ENCODE data around the gene TRERF1. TPM values are rescaled to one million over a fixed set of nuclear protein-coding genes. Genes with fewer than 3 reads are reported as not detected.

Gene TRERF1
- total RNA-seq, 1 experiment from 2014 or later, result 3.5 TPM

GRCh38 chr6:42393339-42393738, 58.4 kb downstream of the TRERF1 start:
- no peak for DNase-seq (ENCODE audit: low spot score)

DNA sequence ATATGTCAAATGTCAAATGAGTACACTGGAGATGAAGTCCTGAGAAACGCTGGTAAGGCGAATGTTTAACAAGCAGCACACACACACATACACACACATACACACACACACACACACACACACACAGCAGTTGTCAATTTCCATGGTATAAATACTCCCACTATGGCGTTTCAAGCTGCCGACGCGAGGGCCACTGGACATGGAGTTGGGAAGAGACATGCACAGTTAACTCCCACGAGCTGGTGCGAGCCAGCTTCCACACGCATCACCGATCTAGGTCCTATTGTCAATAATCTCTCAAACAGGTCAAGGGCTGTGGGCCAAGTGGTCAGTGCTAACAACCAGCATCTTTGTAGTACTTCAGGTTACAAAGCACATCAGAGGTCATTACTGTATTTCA, 58.9 kb downstream of the TRERF1 start:
- no peak for DNase-seq (ENCODE audit: low spot score)

DNA sequence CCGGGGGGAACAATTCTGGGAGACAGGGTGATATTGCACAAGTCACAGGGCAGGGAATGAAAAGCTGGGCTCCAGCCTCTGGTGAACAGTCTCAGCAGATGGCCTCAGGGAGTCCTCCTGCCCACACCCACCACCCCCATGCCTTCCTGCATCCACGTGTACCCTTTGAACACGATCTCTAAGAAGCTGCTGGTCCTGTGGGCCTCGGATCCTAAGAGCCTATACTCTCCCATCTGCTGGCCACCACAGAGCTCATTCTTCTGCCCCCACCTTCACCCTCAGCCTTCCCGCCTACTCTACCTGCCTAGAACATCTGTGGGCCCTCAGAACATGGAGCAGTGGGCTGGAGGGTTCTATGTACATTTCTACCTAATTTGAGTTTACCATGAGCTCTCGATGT, 60.3 kb downstream of the TRERF1 start:
- no peak for DNase-seq (ENCODE audit: low spot score)

GRCh38 chr6:42390228-42390934, 61.3 kb downstream of the TRERF1 start:
- no peak for DNase-seq (ENCODE audit: low spot score)

- DNase-seq (ENCODE audit: low spot score), result no peak
Observed at GRCh38 chr6:42389736-42390135, 62.0 kb downstream of the TRERF1 start.

- no peak for DNase-seq (ENCODE audit: low spot score)
Observed at GRCh38 chr6:42388046-42388445, 63.7 kb downstream of the TRERF1 start.

DNA sequence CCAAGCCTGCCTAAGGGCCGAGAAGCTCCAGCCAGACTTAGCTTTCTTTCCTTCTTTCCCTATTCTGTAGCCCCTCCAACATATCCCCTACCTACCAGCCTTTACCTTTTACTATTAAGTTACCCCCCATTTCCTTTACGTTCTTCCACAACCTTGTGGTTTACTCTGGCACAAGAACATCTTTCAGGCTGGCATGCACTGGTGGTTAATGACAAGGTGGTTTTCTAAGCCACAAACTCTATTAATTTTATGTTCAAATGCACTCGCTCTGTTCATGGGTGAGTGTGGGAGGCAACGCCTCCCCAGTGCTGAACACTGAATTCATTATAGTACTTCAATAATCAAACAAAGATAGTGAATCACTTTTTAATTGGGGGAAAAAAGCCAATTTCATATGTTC, 64.4 kb downstream of the TRERF1 start:
- no peak for DNase-seq (ENCODE audit: low spot score)

- no peak for DNase-seq (ENCODE audit: low spot score)
Observed at GRCh38 chr6:42385339-42385738, 66.4 kb downstream of the TRERF1 start.

GRCh38 chr6:42383421-42384205, 68.1 kb downstream of the TRERF1 start:
- no peak for DNase-seq (ENCODE audit: low spot score)

GRCh38 chr6:42381850-42382249, 69.9 kb downstream of the TRERF1 start:
- DNase-seq (ENCODE audit: low spot score), result no peak

DNA sequence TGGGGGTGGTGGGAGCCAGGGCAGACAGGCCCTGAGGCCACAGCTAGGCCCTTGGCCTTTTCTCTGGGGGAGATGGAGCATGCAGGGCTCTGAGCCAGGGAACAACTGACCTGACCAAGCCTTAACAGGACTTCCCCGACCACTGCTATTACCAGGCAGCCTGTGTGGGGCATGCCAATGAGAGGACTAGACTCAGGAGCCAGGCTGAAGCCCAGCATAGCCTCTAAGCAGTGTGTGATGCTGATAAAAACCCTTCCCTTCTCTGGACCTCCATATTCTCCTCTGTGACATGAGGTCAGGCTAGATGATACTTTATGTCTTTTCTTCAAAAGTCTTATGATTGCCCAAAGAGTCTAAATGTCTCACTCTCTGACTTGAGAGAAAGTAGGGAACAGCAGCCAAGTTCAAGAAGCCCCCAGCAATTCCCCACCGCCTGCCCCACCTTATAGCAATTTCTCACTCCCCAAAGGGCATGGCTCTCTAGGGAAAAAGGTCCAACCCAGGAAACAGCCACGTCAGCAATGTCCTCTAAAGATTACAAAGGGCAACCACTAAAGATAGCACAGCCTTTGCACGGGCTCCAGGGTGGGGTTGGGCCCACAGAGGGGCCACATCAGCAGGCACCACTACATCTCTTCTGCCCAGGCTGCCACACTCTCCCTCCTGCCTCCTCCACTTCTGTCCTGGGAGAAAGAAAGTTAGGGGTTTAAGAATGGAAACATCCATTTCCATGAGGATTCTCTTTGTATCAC, 71.3 kb downstream of the TRERF1 start:
- DNase-seq (ENCODE audit: low spot score), result no peak

DNA sequence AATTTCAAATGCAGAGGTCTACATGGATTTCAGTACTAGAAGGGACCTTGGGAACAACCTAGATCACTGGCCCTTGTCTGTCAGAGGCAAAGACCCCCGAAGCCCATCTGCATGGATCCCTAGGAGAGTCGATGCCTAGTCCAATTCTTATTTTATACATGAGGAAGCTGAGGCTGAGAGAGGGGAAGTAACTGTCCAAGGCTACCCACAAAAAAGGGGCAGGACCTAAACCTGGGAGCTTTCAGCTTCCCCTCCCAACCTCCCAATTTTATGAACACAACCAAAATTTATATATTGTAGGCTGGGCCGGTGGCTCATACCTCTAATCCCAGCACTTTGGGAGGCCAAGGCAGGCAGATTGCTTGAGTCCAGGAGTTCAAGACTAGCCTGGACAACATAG, 73.2 kb downstream of the TRERF1 start:
- no peak for DNase-seq (ENCODE audit: low spot score)

- no peak for DNase-seq (ENCODE audit: low spot score)
Observed at GRCh38 chr6:42378125-42378524, 73.6 kb downstream of the TRERF1 start.

GRCh38 chr6:42375007-42375635, 76.6 kb downstream of the TRERF1 start:
- DNase-seq (ENCODE audit: low spot score), result no peak

GRCh38 chr6:42374018-42374669, 77.6 kb downstream of the TRERF1 start:
- DNase-seq (ENCODE audit: low spot score), result no peak

GRCh38 chr6:42372699-42373098, 79.0 kb downstream of the TRERF1 start:
- DNase-seq (ENCODE audit: low spot score), result no peak

DNA sequence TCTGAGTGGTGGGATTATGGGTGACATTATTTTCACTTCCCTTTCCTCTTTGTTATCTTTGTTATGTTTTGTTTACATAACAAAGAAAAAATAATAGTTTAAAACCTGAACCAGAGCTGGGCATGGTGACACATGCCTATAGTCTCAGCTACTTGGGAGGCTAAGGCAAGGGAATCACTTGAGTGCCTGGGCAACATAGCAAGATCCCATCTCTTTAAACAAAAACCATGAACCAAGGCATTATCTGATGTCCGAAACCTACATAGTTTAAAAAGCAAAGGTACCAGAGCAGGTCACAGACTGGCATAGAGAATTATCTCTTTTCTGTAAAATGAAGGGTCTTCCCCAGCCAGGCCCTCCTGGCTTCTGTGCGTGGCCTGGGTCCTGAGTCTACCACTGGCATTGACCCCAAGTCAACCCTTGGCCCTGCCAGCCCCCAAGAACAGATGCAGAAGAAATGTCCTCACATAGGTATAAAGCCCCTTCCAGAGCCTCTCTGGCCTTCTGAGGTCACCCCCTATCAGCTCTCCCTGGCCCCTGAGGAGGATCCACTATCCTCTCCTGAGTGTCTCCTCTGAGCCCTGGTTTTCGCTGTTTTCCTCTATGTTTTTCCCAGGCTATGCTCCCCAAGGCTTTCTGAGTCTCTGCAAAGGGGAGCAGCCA, 81.3 kb downstream of the TRERF1 start:
- no peak for DNase-seq (ENCODE audit: low spot score)

GRCh38 chr6:42369568-42369967, 82.2 kb downstream of the TRERF1 start:
- DNase-seq (ENCODE audit: low spot score), result no peak

DNA sequence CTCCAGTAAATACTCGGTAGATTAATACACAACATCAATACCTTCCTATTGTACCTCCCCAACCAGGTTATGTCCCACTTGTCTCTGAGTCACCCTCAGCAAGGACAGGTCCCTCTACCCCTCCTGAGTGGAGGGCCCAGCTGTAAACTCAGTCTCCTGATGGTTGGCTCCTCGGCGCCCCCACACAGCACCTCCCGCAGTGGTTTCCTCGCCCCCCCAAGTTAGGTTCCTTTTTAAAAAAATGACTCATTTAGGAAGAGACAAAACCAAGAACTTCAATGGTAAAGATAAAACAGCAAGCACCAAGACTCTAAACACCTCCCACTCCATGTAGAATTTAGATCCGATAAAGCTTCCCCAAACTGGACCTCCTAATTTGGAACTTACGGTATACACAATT, 83.5 kb downstream of the TRERF1 start:
- no peak for DNase-seq (ENCODE audit: low spot score)

GRCh38 chr6:42367353-42368011, 84.2 kb downstream of the TRERF1 start:
- no peak for DNase-seq (ENCODE audit: low spot score)

GRCh38 chr6:42366999-42367352, 84.8 kb downstream of the TRERF1 start:
- DNase-seq (ENCODE audit: low spot score), result no peak

All from A172 (cell line).